Loucy (cell line): ENCODE measurements around the gene ITPK1.

Source experiments
- EZH2phosphoT487 ChIP-seq: fragments of 200-600 bp; IDR thresholded peaks from 2 replicates; pipeline ENCODE4 v1.6.1; 2018; ENCODE audit warnings: antibody characterized with exemption, mild to moderate bottlenecking, moderate library complexity, borderline replicate concordance
- TF ChIP-seq, protein P1 (sequence below): fragments of 200-600 bp; sonication (generic); conservative IDR thresholded peaks from 2 replicates; pipeline ENCODE4 v1.5.1; 2014; ENCODE audit warnings: mild to moderate bottlenecking, antibody characterized with exemption, low read length

DNA sequence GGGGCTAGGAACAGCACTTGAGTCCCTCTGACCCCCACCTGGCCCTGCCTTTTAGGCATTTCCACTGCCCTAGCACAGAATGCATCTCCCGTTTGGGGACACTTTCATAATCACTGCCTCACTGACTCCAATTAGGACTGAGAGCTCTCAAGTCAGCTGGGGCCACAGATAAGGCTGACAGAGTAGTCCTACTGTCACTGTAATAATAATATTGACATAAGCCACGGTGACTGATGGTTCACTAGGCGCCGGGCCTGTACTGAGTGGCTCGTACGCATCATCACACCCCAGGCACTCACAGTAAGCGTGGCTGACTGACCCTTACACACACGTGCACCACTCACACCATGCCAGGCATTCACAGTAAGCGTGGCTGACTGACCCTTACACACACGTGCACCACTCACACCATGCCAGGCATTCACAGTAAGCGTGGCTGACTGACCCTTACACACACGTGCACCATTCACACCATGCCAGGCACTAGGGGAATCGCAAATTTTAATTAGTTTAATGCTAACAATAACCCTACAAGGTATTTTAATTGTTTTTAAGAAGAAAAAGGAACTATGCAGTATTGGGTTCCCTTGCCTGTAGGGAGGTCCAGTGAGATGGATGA is 105.1 kb downstream of the ITPK1 start:
- TF ChIP-seq, protein P1, sequence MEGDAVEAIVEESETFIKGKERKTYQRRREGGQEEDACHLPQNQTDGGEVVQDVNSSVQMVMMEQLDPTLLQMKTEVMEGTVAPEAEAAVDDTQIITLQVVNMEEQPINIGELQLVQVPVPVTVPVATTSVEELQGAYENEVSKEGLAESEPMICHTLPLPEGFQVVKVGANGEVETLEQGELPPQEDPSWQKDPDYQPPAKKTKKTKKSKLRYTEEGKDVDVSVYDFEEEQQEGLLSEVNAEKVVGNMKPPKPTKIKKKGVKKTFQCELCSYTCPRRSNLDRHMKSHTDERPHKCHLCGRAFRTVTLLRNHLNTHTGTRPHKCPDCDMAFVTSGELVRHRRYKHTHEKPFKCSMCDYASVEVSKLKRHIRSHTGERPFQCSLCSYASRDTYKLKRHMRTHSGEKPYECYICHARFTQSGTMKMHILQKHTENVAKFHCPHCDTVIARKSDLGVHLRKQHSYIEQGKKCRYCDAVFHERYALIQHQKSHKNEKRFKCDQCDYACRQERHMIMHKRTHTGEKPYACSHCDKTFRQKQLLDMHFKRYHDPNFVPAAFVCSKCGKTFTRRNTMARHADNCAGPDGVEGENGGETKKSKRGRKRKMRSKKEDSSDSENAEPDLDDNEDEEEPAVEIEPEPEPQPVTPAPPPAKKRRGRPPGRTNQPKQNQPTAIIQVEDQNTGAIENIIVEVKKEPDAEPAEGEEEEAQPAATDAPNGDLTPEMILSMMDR: no peak
- TF ChIP-seq EZH2phosphoT487: no peak
